PC-9 (cell line): Measurements from ENCODE around the gene HAPLN2. TPM values are rescaled to one million over a fixed set of nuclear protein-coding genes. Genes with fewer than 3 reads are reported as not detected.

ENCODE experiments used
- BruUV-seq: library from RNA; stranded (reverse); fragments of 400-500 nt; replicated peaks from 2 replicates; lab custom pipeline; 2021; lab: Mats Ljungman, UMichigan
- CTCF ChIA-PET: fragments of 300-600 bp; sonication (Branson Sonifier 250); formaldehyde crosslinking; loops from one replicate; lab custom pipeline; 2022; ENCODE audit warnings: antibody characterized with exemption; lab: Charles Lee
- POLR2A ChIA-PET: fragments of 300-600 bp; sonication (Branson Sonifier 250); formaldehyde crosslinking; loops from one replicate; lab custom pipeline; 2022; ENCODE audit warnings: antibody characterized with exemption; ENCODE audit not compliant: unreplicated experiment; lab: Charles Lee
- DNase-seq, 2 experiments: peaks; one replicate each; pipeline versions ENCODE4 v3.0.0 to v3.0.0-alpha.2; 2015 to 2022; ENCODE audit warnings: mixed read lengths in 1 of 2
- H2AFZ ChIP-seq: fragments of 200-600 bp; sonication (generic); 2 replicates; pipeline ENCODE4 v1.8.1; 2017; ENCODE audit warnings: antibody characterized with exemption
- H3F3A ChIP-seq: fragments of 200-600 bp; sonication (generic); 2 replicates; pipeline ENCODE4 v1.8.1; 2017; ENCODE audit warnings: antibody characterized with exemption, mild to moderate bottlenecking, low read depth; ENCODE audit not compliant: insufficient read depth
- H3K27ac ChIP-seq: fragments of 200-600 bp; sonication (generic); 2 replicates; pipeline ENCODE4 v1.6.1; 2016; ENCODE audit warnings: mixed run types
- H3K27me3 ChIP-seq: fragments of 200-600 bp; sonication (generic); 2 replicates; pipeline ENCODE4 v1.6.1; 2016; ENCODE audit warnings: low read depth, mixed run types; ENCODE audit not compliant: insufficient read depth
- H3K36me3 ChIP-seq: fragments of 200-600 bp; sonication (generic); 2 replicates; pipeline ENCODE4 v1.6.1; 2016; ENCODE audit warnings: low read depth, mixed run types
- H3K4me1 ChIP-seq: fragments of 200-600 bp; sonication (generic); replicated peaks from 2 replicates; pipeline ENCODE4 v1.6.1; 2016; ENCODE audit warnings: mixed run types; ENCODE audit not compliant: insufficient read depth
- H3K4me2 ChIP-seq: fragments of 200-600 bp; sonication (generic); 2 replicates; pipeline ENCODE4 v1.6.1; 2017; ENCODE audit warnings: mixed run types
- H3K4me3 ChIP-seq: fragments of 200-600 bp; sonication (generic); 2 replicates; pipeline ENCODE4 v1.6.1; 2016; ENCODE audit warnings: mixed run types
- H3K79me2 ChIP-seq: fragments of 200-600 bp; sonication (generic); 2 replicates; pipeline ENCODE4 v1.6.1; 2017; ENCODE audit warnings: low read depth, mixed run types
- H3K9me2 ChIP-seq: fragments of 200-600 bp; sonication (generic); 2 replicates; pipeline ENCODE4 v1.8.1; 2017; ENCODE audit warnings: mild to moderate bottlenecking; ENCODE audit not compliant: insufficient read depth
- H3K9me3 ChIP-seq: fragments of 200-600 bp; sonication (generic); 2 replicates; pipeline ENCODE4 v1.8.1; 2016; ENCODE audit warnings: low read depth; ENCODE audit not compliant: insufficient read depth
- H4K20me1 ChIP-seq: fragments of 200-600 bp; sonication (generic); 2 replicates; pipeline ENCODE4 v1.8.1; 2017; ENCODE audit not compliant: insufficient read depth
- CTCF ChIP-seq: fragments of 200-600 bp; sonication (generic); conservative IDR thresholded peaks from 2 replicates; pipeline ENCODE4 v1.6.1; 2017; ENCODE audit warnings: mixed run types, antibody characterized with exemption, mild to moderate bottlenecking, moderate library complexity
- EZH2 ChIP-seq: fragments of 200-600 bp; sonication (generic); IDR thresholded peaks from 2 replicates; pipeline ENCODE4 v1.8.0; 2017; ENCODE audit warnings: antibody characterized with exemption, low read depth
- intact Hi-C: fragments of 100-400 bp; cut with micrococcal nuclease; formaldehyde crosslinking; loops from one replicate; pipeline ENCODE4 v1.10.0; 2022; ENCODE audit not compliant: unreplicated experiment
- total RNA-seq: library from RNA; stranded (reverse); gene quantifications from 2 replicates; pipeline ENCODE4 v1.2.3, GENCODE V29; 2021

Gene HAPLN2
- total RNA-seq, 1 experiment from 2014 or later: not detected

GRCh38 chr1:156589546-156589945, 29.7 kb upstream of the HAPLN2 start:
- Histone ChIP-seq H3K4me2 (no peak overlapping the region), H3K27me3 (no peaks in the 10 kb centered on the region), H3K9me3 (no peaks in the 10 kb centered on the region), H2AFZ (no peak overlapping the region), H3K9me2 (no peaks in the 10 kb centered on the region), H3K36me3 (no peaks in the 10 kb centered on the region), H3K27ac (no peak overlapping the region), H3F3A (peaks cover 24% of the 10 kb centered on the region; the same call in 1 of the 2 replicates), H4K20me1 (no peaks in the 10 kb centered on the region), H3K4me1 (peaks cover 8% of the 10 kb centered on the region), H3K4me3 (no peak overlapping the region), H3K79me2 (peaks cover 11% of the 10 kb centered on the region)
- no peak for TF ChIP-seq CTCF
- TF ChIP-seq EZH2: no peak
- ChIA-PET POLR2A (no interaction called here), CTCF (interaction anchor here (0.6 kb wide), 1 partner anchor 34 kb away, joined by 8 read pairs; no protein-coding TSS in a partner anchor)
- no peak for DNase-seq
- no TSS peak for BruUV-seq
- intact Hi-C loops: no loop called here

DNA sequence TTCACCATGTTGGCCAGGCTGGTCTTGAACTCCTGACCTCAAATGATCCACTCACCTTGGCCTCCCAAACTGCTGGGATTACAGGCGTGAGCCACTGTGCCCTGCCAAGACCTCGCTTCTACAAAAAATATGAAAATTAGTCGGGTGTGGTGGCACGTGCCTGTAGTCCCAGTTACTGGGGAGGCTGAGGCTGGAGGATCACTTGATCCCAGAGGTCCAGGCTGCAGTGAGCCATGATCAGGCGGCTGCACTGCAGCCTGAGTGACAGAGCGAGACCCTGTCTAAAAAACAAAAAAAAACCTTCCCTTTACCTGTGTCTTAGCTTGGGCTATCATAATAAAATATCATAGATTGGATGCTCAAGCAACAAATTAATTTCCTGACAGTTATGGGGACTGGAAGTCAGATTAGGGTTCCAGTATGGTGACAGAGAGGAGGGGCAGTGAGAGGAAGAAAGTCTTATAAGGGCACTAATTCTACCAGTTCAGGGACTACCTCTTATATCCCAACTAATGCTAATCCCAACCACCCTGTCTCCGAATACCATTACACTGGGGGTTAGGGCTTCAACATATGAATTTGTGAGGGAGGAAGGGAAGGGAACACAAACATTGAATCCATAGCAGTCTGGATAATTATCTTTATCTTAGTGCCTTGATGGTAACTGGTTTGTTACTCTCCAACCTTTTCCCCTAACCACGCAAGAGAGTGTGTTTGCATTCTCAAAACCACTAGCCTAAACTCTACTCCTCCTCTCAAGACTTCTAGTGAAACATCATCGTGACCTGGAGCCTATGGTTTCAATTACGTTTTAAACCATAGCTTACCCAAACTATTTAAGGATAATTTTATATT, 28.7 kb upstream of the HAPLN2 start:
- POLR2A ChIA-PET: interaction anchor here (0.6 to 1.0 kb wide), 2 partner anchors 90 to 133 kb away, joined by 5 to 7 read pairs; partner anchors contain the start of gene MEF2D
- BruUV-seq: no TSS peak
- H3F3A ChIP-seq: peaks cover 34% of the 10 kb centered on the region; the same call in 1 of the 2 replicates
- peaks cover 11% of the 10 kb centered on the region for H3K79me2 ChIP-seq
- peaks cover 3% of the 10 kb centered on the region; the same call in 1 of the 2 replicates for H3K36me3 ChIP-seq
- H3K27ac ChIP-seq: peak overlapping the region; percentile 49
- H3K4me1 ChIP-seq: peaks cover 8% of the 10 kb centered on the region
- intact Hi-C loops: no loop called here
- CTCF ChIA-PET: interaction anchor here (0.6 to 0.8 kb wide), 2 partner anchors 8 to 232 kb away, joined by 3 to 7 read pairs; no protein-coding TSS in a partner anchor
- H4K20me1 ChIP-seq: no peaks in the 10 kb centered on the region
- H3K4me2 ChIP-seq: peak overlapping the region; percentile 78
- peak overlapping the region; percentile 92 for H2AFZ ChIP-seq
- H3K27me3 ChIP-seq: no peaks in the 10 kb centered on the region
- TF ChIP-seq EZH2: no peak
- TF ChIP-seq CTCF: no peak
- no peaks in the 10 kb centered on the region for H3K9me3 ChIP-seq
- H3K9me2 ChIP-seq: no peaks in the 10 kb centered on the region
- peak overlapping the region; percentile 76 for H3K4me3 ChIP-seq
- no peak for DNase-seq

GRCh38 chr1:156591181-156591431, 28.1 kb upstream of the HAPLN2 start:
- H3K36me3 ChIP-seq: peaks cover 5% of the 10 kb centered on the region; the same call in 1 of the 2 replicates
- TF ChIP-seq EZH2 (no peak), CTCF (no peak)
- no peaks in the 10 kb centered on the region for H3K27me3 ChIP-seq
- peak overlapping the region; percentile 78 for H3K4me2 ChIP-seq
- no peaks in the 10 kb centered on the region for H3K9me3 ChIP-seq
- H3F3A ChIP-seq: peaks cover 39% of the 10 kb centered on the region; the same call in 1 of the 2 replicates
- peaks cover 11% of the 10 kb centered on the region for H3K79me2 ChIP-seq
- ChIA-PET POLR2A (interaction anchor here (0.6 to 1.0 kb wide), 4 partner anchors 9 to 139 kb away, joined by 3 to 7 read pairs (median 4); partner anchors contain the start of gene MEF2D), CTCF (interaction anchor here (0.6 to 0.8 kb wide), 2 partner anchors 9 to 232 kb away, joined by 3 to 7 read pairs; no protein-coding TSS in a partner anchor)
- peak overlapping the region; percentile 76 for H3K4me3 ChIP-seq
- peak overlapping the region; percentile 92 for H2AFZ ChIP-seq
- peak overlapping the region; percentile 49 for H3K27ac ChIP-seq
- no peaks in the 10 kb centered on the region for H3K9me2 ChIP-seq
- intact Hi-C loops: no loop called here
- TSS peak; percentile 44 for BruUV-seq
- H4K20me1 ChIP-seq: no peaks in the 10 kb centered on the region
- no peak for DNase-seq
- H3K4me1 ChIP-seq: peaks cover 8% of the 10 kb centered on the region
